Testis (tissue), 2 donors: ENCODE data around the gene RPS27.

ENCODE experiments used
- POLR2A ChIP-seq: fragments of 450-650 bp; IDR thresholded peaks from one replicate; pipeline ENCODE4 v1.6.1; 2017; ENCODE audit warnings: antibody characterized with exemption, mild to moderate bottlenecking, moderate library complexity
- TF ChIP-seq, protein P1 (sequence below), 3 experiments: fragments of 450-650 bp in 2 of 3; fragments of 200-600 bp in 1 of 3; sonication (generic) in 1 of 3; IDR thresholded peaks; one replicate each; pipeline ENCODE4 v1.5.1; 2016 to 2019; ENCODE audit warnings: antibody characterized with exemption in 3 of 3, mild to moderate bottlenecking in 2 of 3, moderate library complexity in 1 of 3

DNA sequence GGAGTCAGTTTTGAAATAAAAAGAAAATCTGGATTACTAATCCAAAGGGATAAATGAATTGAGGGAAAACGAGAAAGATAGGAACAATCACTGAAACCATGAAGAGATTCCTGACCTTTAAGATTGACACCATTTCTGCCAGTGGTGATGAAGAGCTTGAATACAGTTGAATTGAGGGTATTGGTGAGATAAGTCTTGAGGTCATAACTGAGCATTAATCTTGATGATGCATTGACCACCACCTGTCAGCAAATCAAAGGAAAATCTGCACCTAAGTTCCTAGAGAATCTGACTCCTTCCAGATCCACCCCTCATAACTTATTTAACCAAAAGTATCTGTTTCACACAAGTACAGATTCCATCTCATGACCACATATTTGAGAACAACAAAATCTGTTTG, 21.6 kb downstream of the RPS27 start:
- TF ChIP-seq, protein P1, sequence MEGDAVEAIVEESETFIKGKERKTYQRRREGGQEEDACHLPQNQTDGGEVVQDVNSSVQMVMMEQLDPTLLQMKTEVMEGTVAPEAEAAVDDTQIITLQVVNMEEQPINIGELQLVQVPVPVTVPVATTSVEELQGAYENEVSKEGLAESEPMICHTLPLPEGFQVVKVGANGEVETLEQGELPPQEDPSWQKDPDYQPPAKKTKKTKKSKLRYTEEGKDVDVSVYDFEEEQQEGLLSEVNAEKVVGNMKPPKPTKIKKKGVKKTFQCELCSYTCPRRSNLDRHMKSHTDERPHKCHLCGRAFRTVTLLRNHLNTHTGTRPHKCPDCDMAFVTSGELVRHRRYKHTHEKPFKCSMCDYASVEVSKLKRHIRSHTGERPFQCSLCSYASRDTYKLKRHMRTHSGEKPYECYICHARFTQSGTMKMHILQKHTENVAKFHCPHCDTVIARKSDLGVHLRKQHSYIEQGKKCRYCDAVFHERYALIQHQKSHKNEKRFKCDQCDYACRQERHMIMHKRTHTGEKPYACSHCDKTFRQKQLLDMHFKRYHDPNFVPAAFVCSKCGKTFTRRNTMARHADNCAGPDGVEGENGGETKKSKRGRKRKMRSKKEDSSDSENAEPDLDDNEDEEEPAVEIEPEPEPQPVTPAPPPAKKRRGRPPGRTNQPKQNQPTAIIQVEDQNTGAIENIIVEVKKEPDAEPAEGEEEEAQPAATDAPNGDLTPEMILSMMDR (IDR thresholded peaks at IDR 0.05): no peak
- TF ChIP-seq POLR2A: no peak
